ENCODE data around the gene IRF3. TPM values are rescaled to one million over a fixed set of nuclear protein-coding genes. Genes with fewer than 3 reads are reported as not detected.
A peak's percentile ranks its signal among the peaks of the same experiment; 100 is the strongest.

IRF3 gene
- total and polyA plus RNA-seq, 10 of the 15 experiments (the other 5 are each of a cell fraction or from before 2014, with no cell fraction given) = 5.5 to 110 (median 63.4) TPM

DNA sequence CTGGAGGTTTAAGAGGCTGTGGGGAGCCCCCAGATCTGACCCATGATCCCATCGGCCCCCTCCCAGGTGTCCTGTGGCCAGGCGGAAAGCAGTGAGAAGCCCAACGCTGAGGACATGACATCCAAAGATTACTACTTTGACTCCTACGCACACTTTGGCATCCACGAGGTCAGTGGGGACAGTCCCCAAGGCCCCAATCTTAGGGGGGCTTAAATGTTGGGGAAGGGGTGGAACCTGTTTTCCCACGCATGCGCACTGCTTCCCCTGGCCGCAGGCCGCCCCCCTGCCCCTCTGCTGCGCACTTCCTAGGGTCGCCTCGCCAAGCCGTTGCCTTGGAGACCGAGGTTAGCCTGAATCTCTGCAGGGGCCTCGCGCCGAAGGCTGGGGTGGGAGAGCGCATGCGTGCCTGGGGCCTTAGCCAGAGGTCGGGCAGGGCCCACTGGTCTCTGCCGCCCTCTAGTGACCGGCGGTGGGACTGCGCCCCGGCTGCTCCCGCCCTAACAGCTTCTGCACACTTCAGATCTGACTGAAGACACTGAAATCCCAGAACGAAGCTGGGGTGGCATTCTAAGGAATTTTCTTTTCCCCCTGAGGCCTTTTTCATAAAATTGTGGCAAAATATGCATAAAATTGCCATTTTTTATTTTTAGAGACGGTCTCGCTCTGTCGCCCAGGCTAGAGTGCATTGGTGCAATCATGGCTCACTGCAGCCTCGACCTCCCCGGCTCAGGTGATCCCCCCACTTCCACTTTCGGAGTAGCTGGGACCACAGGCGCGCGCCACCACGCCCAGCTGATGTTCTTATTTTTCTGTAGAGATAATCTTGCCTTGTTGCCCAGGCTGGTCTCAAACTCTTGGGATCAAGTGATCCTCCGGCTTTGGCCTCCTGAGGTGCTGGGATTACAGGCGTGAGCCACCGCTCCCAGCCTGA, 15.0 kb upstream of the IRF3 start (continued):
- TF ChIP-seq, protein P1, sequence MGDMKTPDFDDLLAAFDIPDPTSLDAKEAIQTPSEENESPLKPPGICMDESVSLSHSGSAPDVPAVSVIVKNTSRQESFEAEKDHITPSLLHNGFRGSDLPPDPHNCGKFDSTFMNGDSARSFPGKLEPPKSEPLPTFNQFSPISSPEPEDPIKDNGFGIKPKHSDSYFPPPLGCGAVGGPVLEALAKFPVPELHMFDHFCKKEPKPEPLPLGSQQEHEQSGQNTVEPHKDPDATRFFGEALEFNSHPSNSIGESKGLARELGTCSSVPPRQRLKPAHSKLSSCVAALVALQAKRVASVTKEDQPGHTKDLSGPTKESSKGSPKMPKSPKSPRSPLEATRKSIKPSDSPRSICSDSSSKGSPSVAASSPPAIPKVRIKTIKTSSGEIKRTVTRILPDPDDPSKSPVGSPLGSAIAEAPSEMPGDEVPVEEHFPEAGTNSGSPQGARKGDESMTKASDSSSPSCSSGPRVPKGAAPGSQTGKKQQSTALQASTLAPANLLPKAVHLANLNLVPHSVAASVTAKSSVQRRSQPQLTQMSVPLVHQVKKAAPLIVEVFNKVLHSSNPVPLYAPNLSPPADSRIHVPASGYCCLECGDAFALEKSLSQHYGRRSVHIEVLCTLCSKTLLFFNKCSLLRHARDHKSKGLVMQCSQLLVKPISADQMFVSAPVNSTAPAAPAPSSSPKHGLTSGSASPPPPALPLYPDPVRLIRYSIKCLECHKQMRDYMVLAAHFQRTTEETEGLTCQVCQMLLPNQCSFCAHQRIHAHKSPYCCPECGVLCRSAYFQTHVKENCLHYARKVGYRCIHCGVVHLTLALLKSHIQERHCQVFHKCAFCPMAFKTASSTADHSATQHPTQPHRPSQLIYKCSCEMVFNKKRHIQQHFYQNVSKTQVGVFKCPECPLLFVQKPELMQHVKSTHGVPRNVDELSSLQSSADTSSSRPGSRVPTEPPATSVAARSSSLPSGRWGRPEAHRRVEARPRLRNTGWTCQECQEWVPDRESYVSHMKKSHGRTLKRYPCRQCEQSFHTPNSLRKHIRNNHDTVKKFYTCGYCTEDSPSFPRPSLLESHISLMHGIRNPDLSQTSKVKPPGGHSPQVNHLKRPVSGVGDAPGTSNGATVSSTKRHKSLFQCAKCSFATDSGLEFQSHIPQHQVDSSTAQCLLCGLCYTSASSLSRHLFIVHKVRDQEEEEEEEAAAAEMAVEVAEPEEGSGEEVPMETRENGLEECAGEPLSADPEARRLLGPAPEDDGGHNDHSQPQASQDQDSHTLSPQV (IDR thresholded peaks at IDR 0.05) = no peak
- TF ChIP-seq, protein P2, sequence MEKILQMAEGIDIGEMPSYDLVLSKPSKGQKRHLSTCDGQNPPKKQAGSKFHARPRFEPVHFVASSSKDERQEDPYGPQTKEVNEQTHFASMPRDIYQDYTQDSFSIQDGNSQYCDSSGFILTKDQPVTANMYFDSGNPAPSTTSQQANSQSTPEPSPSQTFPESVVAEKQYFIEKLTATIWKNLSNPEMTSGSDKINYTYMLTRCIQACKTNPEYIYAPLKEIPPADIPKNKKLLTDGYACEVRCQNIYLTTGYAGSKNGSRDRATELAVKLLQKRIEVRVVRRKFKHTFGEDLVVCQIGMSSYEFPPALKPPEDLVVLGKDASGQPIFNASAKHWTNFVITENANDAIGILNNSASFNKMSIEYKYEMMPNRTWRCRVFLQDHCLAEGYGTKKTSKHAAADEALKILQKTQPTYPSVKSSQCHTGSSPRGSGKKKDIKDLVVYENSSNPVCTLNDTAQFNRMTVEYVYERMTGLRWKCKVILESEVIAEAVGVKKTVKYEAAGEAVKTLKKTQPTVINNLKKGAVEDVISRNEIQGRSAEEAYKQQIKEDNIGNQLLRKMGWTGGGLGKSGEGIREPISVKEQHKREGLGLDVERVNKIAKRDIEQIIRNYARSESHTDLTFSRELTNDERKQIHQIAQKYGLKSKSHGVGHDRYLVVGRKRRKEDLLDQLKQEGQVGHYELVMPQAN (conservative IDR thresholded peaks at IDR 0.05) = 0 out of 2 replicates have a peak, but pooled peaks have one; percentile 14
- TF ChIP-seq SIN3A (IDR thresholded peaks at IDR 0.05; ENCODE audit: low read depth, low read length) = no peak
- peak; percentile 56 for TF ChIP-seq NRF1 (conservative IDR thresholded peaks at IDR 0.05; ENCODE audit: low read depth, low read length)
- no peak for TF ChIP-seq IRF4 (IDR thresholded peaks at IDR 0.05; ENCODE audit: low read depth, low read length)
- TF ChIP-seq, protein P3, sequence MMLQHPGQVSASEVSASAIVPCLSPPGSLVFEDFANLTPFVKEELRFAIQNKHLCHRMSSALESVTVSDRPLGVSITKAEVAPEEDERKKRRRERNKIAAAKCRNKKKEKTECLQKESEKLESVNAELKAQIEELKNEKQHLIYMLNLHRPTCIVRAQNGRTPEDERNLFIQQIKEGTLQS (IDR thresholded peaks at IDR 0.05; ENCODE audit: borderline replicate concordance, extremely low read depth, low read depth, low read length) = no peak
- TF ChIP-seq POLR2AphosphoS5 (IDR thresholded peaks at IDR 0.05; ENCODE audit: low read length) = peak; percentile 48; the same call in 1 of the 2 replicates
- no peak for TF ChIP-seq YBX1 (IDR thresholded peaks at IDR 0.05)
- no peak for TF ChIP-seq STAT3 (IDR thresholded peaks at IDR 0.05; ENCODE audit: low read depth, low read length)
- no peak for TF ChIP-seq ESRRA (IDR thresholded peaks at IDR 0.05; ENCODE audit: low read length)
- TF ChIP-seq SRF (IDR thresholded peaks at IDR 0.05; ENCODE audit: low read depth in 2 of 2, low read length in 2 of 2) = no peak
- TF ChIP-seq EP300 (IDR thresholded peaks at IDR 0.05; ENCODE audit: borderline replicate concordance in 1 of 2, control insufficient read depth in 1 of 2, low read depth in 2 of 2, low read length in 2 of 2) = no peak
- TF ChIP-seq, protein P4, sequence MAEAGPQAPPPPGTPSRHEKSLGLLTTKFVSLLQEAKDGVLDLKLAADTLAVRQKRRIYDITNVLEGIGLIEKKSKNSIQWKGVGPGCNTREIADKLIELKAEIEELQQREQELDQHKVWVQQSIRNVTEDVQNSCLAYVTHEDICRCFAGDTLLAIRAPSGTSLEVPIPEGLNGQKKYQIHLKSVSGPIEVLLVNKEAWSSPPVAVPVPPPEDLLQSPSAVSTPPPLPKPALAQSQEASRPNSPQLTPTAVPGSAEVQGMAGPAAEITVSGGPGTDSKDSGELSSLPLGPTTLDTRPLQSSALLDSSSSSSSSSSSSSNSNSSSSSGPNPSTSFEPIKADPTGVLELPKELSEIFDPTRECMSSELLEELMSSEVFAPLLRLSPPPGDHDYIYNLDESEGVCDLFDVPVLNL (IDR thresholded peaks at IDR 0.05; ENCODE audit: low read depth, low read length) = no peak
- TF ChIP-seq SUPT20H (IDR thresholded peaks at IDR 0.05; ENCODE audit: borderline replicate concordance, control insufficient read depth, low read depth, low read length) = no peak
- peak; percentile 64; the same call in 1 of the 2 replicates for TF ChIP-seq PAX5 (IDR thresholded peaks at IDR 0.05; ENCODE audit: borderline replicate concordance, low read depth, low read length)
- no peak for TF ChIP-seq RAD51 (IDR thresholded peaks at IDR 0.05)
- TF ChIP-seq, protein P5, sequence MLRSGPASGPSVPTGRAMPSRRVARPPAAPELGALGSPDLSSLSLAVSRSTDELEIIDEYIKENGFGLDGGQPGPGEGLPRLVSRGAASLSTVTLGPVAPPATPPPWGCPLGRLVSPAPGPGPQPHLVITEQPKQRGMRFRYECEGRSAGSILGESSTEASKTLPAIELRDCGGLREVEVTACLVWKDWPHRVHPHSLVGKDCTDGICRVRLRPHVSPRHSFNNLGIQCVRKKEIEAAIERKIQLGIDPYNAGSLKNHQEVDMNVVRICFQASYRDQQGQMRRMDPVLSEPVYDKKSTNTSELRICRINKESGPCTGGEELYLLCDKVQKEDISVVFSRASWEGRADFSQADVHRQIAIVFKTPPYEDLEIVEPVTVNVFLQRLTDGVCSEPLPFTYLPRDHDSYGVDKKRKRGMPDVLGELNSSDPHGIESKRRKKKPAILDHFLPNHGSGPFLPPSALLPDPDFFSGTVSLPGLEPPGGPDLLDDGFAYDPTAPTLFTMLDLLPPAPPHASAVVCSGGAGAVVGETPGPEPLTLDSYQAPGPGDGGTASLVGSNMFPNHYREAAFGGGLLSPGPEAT (IDR thresholded peaks at IDR 0.05; ENCODE audit: low read depth) = no peak
- no peak for TF ChIP-seq JUNB (IDR thresholded peaks at IDR 0.05)
- peak; percentile 37 for TF ChIP-seq RUNX3 (IDR thresholded peaks at IDR 0.05; ENCODE audit: low read length)
- TF ChIP-seq NR2F1 (conservative IDR thresholded peaks at IDR 0.05) = peak; percentile 75
- TF ChIP-seq SREBF1 (IDR thresholded peaks at IDR 0.05; ENCODE audit: low read length) = no peak
